Naive thymus-derived CD4-positive, alpha-beta T cell (primary cell): ENCODE results near the gene FCHSD2. TPM values are rescaled to one million over a fixed set of nuclear protein-coding genes. Genes with fewer than 3 reads are reported as not detected.

ENCODE experiments used
- ATAC-seq: fragments of 150-1000 bp; cut with Tn5 transposase; 2 replicates; pipeline ENCODE4 v1.10.0; 2021; ENCODE audit warnings: mild to moderate bottlenecking, moderate library complexity
- CTCF ChIA-PET: fragments of 350-600 bp; sonication (Branson Sonifier 250); formaldehyde crosslinking; loops from one replicate; lab custom pipeline; 2021; ENCODE audit warnings: antibody characterized with exemption; lab: Charles Lee
- POLR2A ChIA-PET: fragments of 350-600 bp; sonication (Branson Sonifier 250); formaldehyde crosslinking; loops from one replicate; lab custom pipeline; 2021; ENCODE audit warnings: antibody characterized with exemption, inconsistent platforms; lab: Charles Lee
- DNase-seq, 9 donors: peaks; one replicate each; pipeline versions ENCODE4 v3.0.0 to v3.0.0-alpha.2; 2020 to 2022; ENCODE audit warnings: mixed read lengths in 1 of 9
- H3K27ac ChIP-seq: one replicate; pipeline ENCODE4 v1.7.0; 2013; ENCODE audit warnings: mild to moderate bottlenecking, low read depth, low read length, moderate library complexity
- H3K27me3 ChIP-seq, 2 donors: one replicate each; pipeline ENCODE4 v1.7.0; 2013; ENCODE audit warnings: low read length in 2 of 2, mild to moderate bottlenecking in 2 of 2, moderate library complexity in 2 of 2; ENCODE audit not compliant: control insufficient read depth in 2 of 2, insufficient read depth in 2 of 2
- H3K36me3 ChIP-seq, 3 experiments: 1 replicate in 2 of 3; 2 replicates in 1 of 3; pipeline ENCODE4 v1.7.0; 2013; ENCODE audit warnings: low read length in 3 of 3, mild to moderate bottlenecking in 3 of 3, moderate library complexity in 1 of 3; ENCODE audit not compliant: insufficient read depth in 3 of 3, control insufficient read depth in 2 of 3
- H3K4me1 ChIP-seq, 2 donors: one replicate each; pipeline ENCODE4 v1.7.0; 2013; ENCODE audit warnings: low read length in 2 of 2, mild to moderate bottlenecking in 2 of 2, moderate library complexity in 1 of 2; ENCODE audit not compliant: control insufficient read depth in 2 of 2, insufficient read depth in 2 of 2
- H3K4me3 ChIP-seq: 2 replicates; pipeline ENCODE4 v1.7.0; 2013; ENCODE audit warnings: mild to moderate bottlenecking, low read length
- H3K9me3 ChIP-seq, 3 experiments: 1 replicate in 2 of 3; 2 replicates in 1 of 3; pipeline ENCODE4 v1.7.0; 2013; ENCODE audit warnings: low read length in 3 of 3; ENCODE audit not compliant: control insufficient read depth in 2 of 3
- H3K27ac Mint-ChIP-seq, 9 donors: one replicate each; pipeline ENCODE4 v1.8.0; 2020 to 2022; ENCODE audit warnings: mixed read lengths in 9 of 9, mild to moderate bottlenecking in 8 of 9, moderate library complexity in 5 of 9, inconsistent platforms in 2 of 9
- H3K27me3 Mint-ChIP-seq, 5 donors: one replicate each; pipeline ENCODE4 v1.8.0; 2021 to 2022; ENCODE audit warnings: mixed read lengths in 5 of 5, mild to moderate bottlenecking in 1 of 5
- H3K36me3 Mint-ChIP-seq, 5 donors: one replicate each; pipeline ENCODE4 v1.8.0; 2020 to 2022; ENCODE audit warnings: mixed read lengths in 5 of 5, mild to moderate bottlenecking in 3 of 5, inconsistent platforms in 1 of 5
- H3K4me1 Mint-ChIP-seq, 7 donors: one replicate each; pipeline ENCODE4 v1.8.0; 2020 to 2022; ENCODE audit warnings: mixed read lengths in 7 of 7, mild to moderate bottlenecking in 3 of 7, inconsistent platforms in 1 of 7
- H3K4me3 Mint-ChIP-seq, 10 donors: one replicate each; pipeline ENCODE4 v1.8.0; 2020 to 2022; ENCODE audit warnings: mild to moderate bottlenecking in 10 of 10, mixed read lengths in 10 of 10, moderate library complexity in 6 of 10, inconsistent platforms in 2 of 10
- H3K9me3 Mint-ChIP-seq, 11 donors: one replicate each; pipeline ENCODE4 v1.8.0; 2020 to 2022; ENCODE audit warnings: mixed read lengths in 11 of 11, mild to moderate bottlenecking in 4 of 11, inconsistent platforms in 1 of 11, moderate library complexity in 1 of 11
- intact Hi-C, 2 donors: fragments of 100-400 bp; cut with micrococcal nuclease; formaldehyde crosslinking; loops; one replicate each; pipeline ENCODE4 v1.15.1; 2023
- polyA plus RNA-seq, 2 donors: library from polyadenylated mRNA; unstranded; fragments of 300-500 nt; fragmentation: Illumina TruSeq; gene quantifications; one replicate each; pipeline ENCODE4 v1.2.3, GENCODE V29; 2021
- total RNA-seq, 6 experiments: library from RNA in 5 of 6; stranded (reverse) in 5 of 6; gene quantifications; 1 replicate in 5 of 6; 2 replicates in 1 of 6; pipeline ENCODE4 v1.2.3 and lab custom pipeline; 2021 to 2026

The FCHSD2 gene
- total and polyA plus RNA-seq, 7 experiments from 2014 or later, result 18.3 to 69.9 (median 48.6) TPM

DNA sequence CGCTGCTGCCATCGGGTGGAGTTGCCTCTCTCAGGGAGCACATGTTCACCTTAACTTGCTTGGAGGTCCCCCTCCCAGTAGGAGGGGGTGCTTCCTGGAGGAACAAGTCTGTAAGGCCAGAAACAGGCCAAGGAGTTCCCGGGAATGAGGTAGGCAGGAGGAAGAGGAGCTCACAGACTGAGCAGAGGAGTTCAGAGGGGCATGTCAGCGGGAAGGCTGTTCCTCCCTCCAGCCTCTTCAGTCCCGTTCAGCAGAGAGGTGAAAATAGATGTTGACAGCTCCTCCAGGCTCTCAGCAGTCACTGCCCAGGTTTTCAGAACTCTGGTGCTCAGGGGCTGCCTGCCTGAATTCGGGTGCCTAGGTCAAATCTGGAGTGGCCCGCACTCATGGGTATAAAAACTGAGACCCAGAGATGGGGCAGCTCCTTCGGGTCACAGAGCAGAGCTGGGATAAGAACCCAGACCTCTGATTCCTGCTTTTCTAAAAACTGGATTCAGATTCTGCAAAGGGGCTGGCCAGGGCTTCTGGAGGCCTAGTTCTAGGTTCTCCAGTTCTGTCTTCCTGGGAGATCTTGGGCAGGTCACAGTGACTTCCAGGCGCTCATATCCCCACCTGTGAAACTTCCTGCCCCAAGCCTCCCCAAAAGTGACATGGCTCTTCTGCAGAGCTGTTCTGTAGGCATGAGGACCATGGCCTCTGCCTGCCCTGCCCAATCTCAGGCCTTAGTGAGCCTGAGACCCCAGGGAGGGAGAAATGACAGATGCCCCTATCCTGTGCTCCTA lies 309.6 kb downstream of the FCHSD2 start:
- peaks cover 5 to 29% (median 13%) of the 10 kb centered on the region in 7 donors for H3K4me1 Mint-ChIP-seq
- peaks cover 0 to 10% (median 4%) of the 10 kb centered on the region in 5 donors for H3K36me3 Mint-ChIP-seq
- intact Hi-C loops, result loop anchor here in 1 of 2 donors (5.0 kb wide), 1 partner anchor 410 kb away; no protein-coding TSS in a partner anchor
- H3K27me3 Mint-ChIP-seq, result no peaks in the 10 kb centered on the region
- DNase-seq, result no peak
- Histone ChIP-seq H3K4me1 (peaks cover 0 to 4% of the 10 kb centered on the region in 2 donors), H3K4me3 (no peak overlapping the region), H3K27ac (peak overlapping the region; percentile 22), H3K27me3 (no peaks in the 10 kb centered on the region), H3K9me3 (no peaks in the 10 kb centered on the region), H3K36me3 (peaks cover 0 to 32% (median 0%) of the 10 kb centered on the region in 3 experiments)
- H3K9me3 Mint-ChIP-seq, result peaks cover 0 to 1% (median 0%) of the 10 kb centered on the region in 11 donors
- ChIA-PET POLR2A (interaction anchor here (0.6 to 1.8 kb wide), 3 partner anchors 10 to 345 kb away, joined by 3 to 8 read pairs (median 4); no protein-coding TSS in a partner anchor), CTCF (interaction anchor here (0.5 to 8.6 kb wide), 9 partner anchors 8 to 647 kb away, joined by 3 to 89 read pairs (median 4); no protein-coding TSS in a partner anchor)
- H3K27ac Mint-ChIP-seq, result peak overlapping the region; percentile 58 to 92 (median 82)
- H3K4me3 Mint-ChIP-seq, result no peak overlapping the region
- ATAC-seq, result no peak

DNA sequence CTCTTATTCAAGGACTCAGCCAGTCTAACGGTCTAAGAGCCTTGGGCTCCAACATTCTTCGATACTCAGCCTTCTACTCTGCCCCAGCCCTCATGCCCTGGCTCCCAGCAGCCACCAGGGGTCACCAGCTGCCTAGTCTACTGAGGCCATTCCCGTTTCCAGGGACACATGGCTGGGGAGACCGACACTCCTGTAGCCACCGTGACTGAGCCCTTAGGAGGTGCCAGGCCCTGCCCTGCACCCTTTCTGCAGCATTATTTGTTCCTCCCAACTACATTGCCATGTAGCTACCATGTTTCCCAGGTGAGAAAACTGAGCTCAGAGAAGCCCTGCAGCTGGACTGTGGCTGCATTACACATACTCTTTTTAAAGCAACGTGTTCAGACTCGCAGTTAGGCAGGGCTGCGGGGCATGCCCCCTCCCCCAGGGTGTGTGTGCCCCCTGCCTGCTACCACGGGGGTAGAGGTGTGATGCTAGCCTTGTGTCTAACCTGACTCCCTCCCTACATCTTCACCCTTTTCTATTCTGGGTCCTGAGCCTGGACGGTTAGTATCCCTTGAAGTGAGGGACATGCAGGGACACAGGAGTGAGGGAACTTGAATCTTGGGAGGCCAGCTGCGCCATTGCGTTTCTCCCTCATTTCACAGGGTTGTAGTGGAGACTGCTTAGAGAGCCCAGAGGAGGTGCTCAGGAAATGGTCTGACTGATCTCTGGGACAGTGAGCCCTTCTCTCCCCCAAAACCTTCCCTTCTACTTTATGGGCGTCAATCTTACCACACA lies 310.4 kb downstream of the FCHSD2 start:
- CTCF ChIA-PET, result interaction anchor here (1.0 to 8.6 kb wide), 8 partner anchors 9 to 352 kb away, joined by 3 to 89 read pairs (median 4); no protein-coding TSS in a partner anchor
- H3K4me1 Mint-ChIP-seq, result peaks cover 5 to 37% (median 13%) of the 10 kb centered on the region in 7 donors
- DNase-seq (peak in 7 of 9 donors; percentile 31 to 57 (median 45)), ATAC-seq (peak; percentile 79)
- peak overlapping the region in 8 of 9 donors; percentile 52 to 86 (median 80) for H3K27ac Mint-ChIP-seq
- Histone ChIP-seq H3K27me3 (no peaks in the 10 kb centered on the region), H3K27ac (peak overlapping the region; percentile 22), H3K36me3 (peaks cover 0 to 30% (median 0%) of the 10 kb centered on the region in 3 experiments), H3K4me1 (peaks cover 0 to 4% of the 10 kb centered on the region in 2 donors), H3K9me3 (no peaks in the 10 kb centered on the region), H3K4me3 (no peak overlapping the region)
- H3K27me3 Mint-ChIP-seq, result no peaks in the 10 kb centered on the region
- H3K9me3 Mint-ChIP-seq, result peaks cover 0 to 1% (median 0%) of the 10 kb centered on the region in 11 donors
- peaks cover 0 to 10% (median 4%) of the 10 kb centered on the region in 5 donors for H3K36me3 Mint-ChIP-seq
- H3K4me3 Mint-ChIP-seq, result no peak overlapping the region
- intact Hi-C loops, result loop anchor here (1.0 to 5.0 kb wide), 3 partner anchors 347 to 504 kb away; no protein-coding TSS in a partner anchor
- POLR2A ChIA-PET, result interaction anchor here (0.6 to 1.8 kb wide), 3 partner anchors 9 to 346 kb away, joined by 3 to 8 read pairs (median 4); no protein-coding TSS in a partner anchor

DNA sequence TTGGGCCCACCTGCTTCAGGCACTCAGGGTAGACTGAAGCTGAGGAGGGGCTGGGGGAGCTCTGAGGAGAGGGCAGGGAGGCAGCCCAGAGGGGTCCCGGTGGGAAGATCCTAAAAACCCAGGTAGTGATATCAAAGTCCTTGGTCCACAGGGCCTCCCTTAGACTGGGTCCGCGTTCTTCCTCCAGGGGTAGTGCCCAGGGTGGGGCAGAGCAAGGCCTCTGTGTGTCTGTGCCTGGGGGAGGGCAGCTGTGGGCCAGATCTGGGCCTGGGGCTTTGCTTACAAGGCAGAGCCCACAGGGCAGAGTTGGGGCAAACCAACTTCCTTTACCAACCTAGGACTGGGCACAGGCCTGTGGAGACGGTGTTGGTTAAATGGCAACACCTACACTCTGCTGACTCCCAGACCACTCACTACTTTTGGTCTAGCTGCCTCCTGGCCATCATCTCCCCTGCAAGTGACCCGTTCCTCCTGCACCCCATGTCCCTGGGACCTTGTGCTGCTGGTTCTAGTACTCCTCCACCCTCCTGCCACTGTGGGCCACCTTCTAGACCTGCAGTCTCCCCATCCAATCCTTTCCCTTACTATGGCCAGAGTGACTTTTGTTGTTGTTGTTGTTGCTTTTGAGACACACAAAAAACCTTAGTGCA lies 312.1 kb downstream of the FCHSD2 start:
- intact Hi-C loops, result loop anchor here in 1 of 2 donors (5.0 kb wide), 1 partner anchor 412 kb away; no protein-coding TSS in a partner anchor
- Mint-ChIP-seq H3K27ac (peak overlapping the region in 8 of 9 donors; percentile 8 to 77 (median 46)), H3K4me3 (no peak overlapping the region), H3K27me3 (no peaks in the 10 kb centered on the region), H3K9me3 (peaks cover 0 to 1% (median 0%) of the 10 kb centered on the region in 11 donors), H3K4me1 (peaks cover 5 to 32% (median 9%) of the 10 kb centered on the region in 7 donors), H3K36me3 (peaks cover 0 to 10% (median under 1%) of the 10 kb centered on the region in 5 donors)
- ChIA-PET CTCF (interaction anchor here (0.6 to 8.6 kb wide), 2 partner anchors 36 to 348 kb away, joined by 4 to 89 read pairs; no protein-coding TSS in a partner anchor), POLR2A (interaction anchor here (0.6 kb wide), 1 partner anchor 20 kb away, joined by 6 read pairs; no protein-coding TSS in a partner anchor)
- ATAC-seq, result no peak
- DNase-seq, result no peak
- H3K27ac ChIP-seq, result no peak overlapping the region
- H3K9me3 ChIP-seq, result no peaks in the 10 kb centered on the region
- peaks cover 0 to 43% (median 0%) of the 10 kb centered on the region in 3 experiments for H3K36me3 ChIP-seq
- no peaks in the 10 kb centered on the region for H3K27me3 ChIP-seq
- peaks cover 0 to 4% of the 10 kb centered on the region in 2 donors for H3K4me1 ChIP-seq
- no peak overlapping the region for H3K4me3 ChIP-seq

DNA sequence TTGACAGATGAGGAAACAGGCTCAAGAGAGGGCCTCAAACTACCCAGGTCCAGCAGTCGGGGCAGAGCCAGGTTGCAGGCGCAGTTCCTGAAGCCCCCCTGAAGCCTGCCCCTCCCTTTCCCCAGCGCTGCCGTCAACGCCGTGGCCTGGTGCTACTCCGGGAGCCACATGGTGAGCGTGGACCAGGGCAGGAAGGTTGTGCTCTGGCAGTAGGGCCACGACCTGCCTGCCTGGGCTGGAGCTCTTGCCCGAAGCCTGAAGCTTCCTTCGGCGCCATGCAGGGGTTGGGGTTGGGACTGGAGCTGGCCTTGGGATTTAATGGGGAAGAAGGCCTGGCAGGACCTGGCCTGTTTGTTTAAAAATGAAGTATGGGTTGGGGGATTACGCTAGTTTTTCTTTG lies 312.9 kb downstream of the FCHSD2 start:
- Histone ChIP-seq H3K4me1 (peaks cover 0 to 4% of the 10 kb centered on the region in 2 donors), H3K4me3 (no peak overlapping the region), H3K27me3 (no peaks in the 10 kb centered on the region), H3K36me3 (peaks cover 0 to 51% (median 0%) of the 10 kb centered on the region in 3 experiments), H3K9me3 (no peaks in the 10 kb centered on the region), H3K27ac (no peak overlapping the region)
- Mint-ChIP-seq H3K36me3 (peaks cover 0 to 15% (median 0%) of the 10 kb centered on the region in 5 donors), H3K27ac (peak overlapping the region in 3 of 9 donors; percentile 45 to 77 (median 58)), H3K4me3 (no peak overlapping the region), H3K9me3 (peaks cover 0 to 1% (median 0%) of the 10 kb centered on the region in 11 donors), H3K27me3 (no peaks in the 10 kb centered on the region), H3K4me1 (peaks cover 5 to 24% (median 8%) of the 10 kb centered on the region in 7 donors)
- DNase-seq (no peak), ATAC-seq (no peak)
- ChIA-PET CTCF (interaction anchor here (8.6 kb wide), 1 partner anchor 349 kb away, joined by 89 read pairs; no protein-coding TSS in a partner anchor), POLR2A (interaction anchor here (0.6 kb wide), 1 partner anchor 104 kb away, joined by 3 read pairs; no protein-coding TSS in a partner anchor)
- intact Hi-C loops, result no loop called here

DNA sequence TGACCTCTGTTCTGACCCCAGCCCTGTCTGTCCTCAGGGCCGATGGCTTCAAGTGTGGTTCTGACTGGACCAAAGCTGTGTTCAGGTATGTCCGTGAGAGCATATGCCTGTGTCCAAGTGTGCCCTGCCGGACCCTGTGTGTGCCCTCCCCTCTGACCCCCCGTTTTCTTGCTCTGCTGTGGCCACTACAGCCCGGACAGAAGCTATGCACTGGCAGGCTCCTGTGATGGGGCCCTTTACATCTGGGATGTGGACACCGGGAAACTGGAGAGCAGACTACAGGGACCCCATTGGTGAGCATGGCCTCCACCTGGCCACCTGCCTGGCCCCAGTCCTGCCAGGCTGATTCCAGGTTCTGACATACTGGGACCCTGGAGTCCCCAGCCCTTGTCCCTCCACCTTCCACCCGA lies 313.4 kb downstream of the FCHSD2 start:
- Histone ChIP-seq H3K9me3 (no peaks in the 10 kb centered on the region), H3K27ac (no peak overlapping the region), H3K27me3 (no peaks in the 10 kb centered on the region), H3K36me3 (peaks cover 0 to 56% (median 0%) of the 10 kb centered on the region in 3 experiments), H3K4me1 (peaks cover 0 to 4% of the 10 kb centered on the region in 2 donors), H3K4me3 (no peak overlapping the region)
- DNase-seq (no peak), ATAC-seq (no peak)
- peaks cover 0 to 1% (median 0%) of the 10 kb centered on the region in 11 donors for H3K9me3 Mint-ChIP-seq
- no peak overlapping the region for H3K4me3 Mint-ChIP-seq
- peaks cover 0 to 15% (median 0%) of the 10 kb centered on the region in 5 donors for H3K36me3 Mint-ChIP-seq
- no peaks in the 10 kb centered on the region for H3K27me3 Mint-ChIP-seq
- peak overlapping the region in 4 of 9 donors; percentile 8 to 79 (median 22) for H3K27ac Mint-ChIP-seq
- intact Hi-C loops, result no loop called here
- peaks cover 5 to 27% (median 8%) of the 10 kb centered on the region in 7 donors for H3K4me1 Mint-ChIP-seq
- ChIA-PET CTCF (interaction anchor here (0.7 to 8.6 kb wide), 2 partner anchors 104 to 350 kb away, joined by 3 to 89 read pairs; no protein-coding TSS in a partner anchor), POLR2A (interaction anchor here (0.6 kb wide), 1 partner anchor 103 kb away, joined by 3 read pairs; no protein-coding TSS in a partner anchor)
